Stomach (tissue), 9 donors: ENCODE results near the gene RGS17. TPM values are rescaled to one million over a fixed set of nuclear protein-coding genes. Genes with fewer than 3 reads are reported as not detected.

Source experiments
- DNase-seq, 2 donors: peaks; one replicate each; pipeline versions ENCODE4 v3.0.0 to v3.0.0-alpha.2; 2013 to 2019
- H3K27ac ChIP-seq, 5 donors: fragments of 200-600 bp in 4 of 5; sonication (generic) in 4 of 5; one replicate each; pipeline ENCODE4 v1.5.1; 2013 to 2019; ENCODE audit warnings: mild to moderate bottlenecking in 1 of 5, moderate library complexity in 1 of 5
- H3K27me3 ChIP-seq, 3 donors: fragments of 200-600 bp; sonication (generic); one replicate each; pipeline ENCODE4 v1.5.1; 2017 to 2019; ENCODE audit warnings: mixed run types in 1 of 3
- H3K36me3 ChIP-seq, 4 donors: fragments of 200-600 bp; sonication (generic); 1 replicate in 3 of 4; 2 replicates in 1 of 4; pipeline ENCODE4 v1.5.1; 2016 to 2019
- H3K4me1 ChIP-seq, 4 donors: fragments of 200-600 bp; sonication (generic); one replicate each; pipeline ENCODE4 v1.5.1; 2016 to 2019
- H3K4me3 ChIP-seq, 4 donors: fragments of 200-600 bp; sonication (generic) in 3 of 4; one replicate each; pipeline ENCODE4 v1.5.1; 2016 to 2019; ENCODE audit warnings: mild to moderate bottlenecking in 1 of 4
- H3K9me3 ChIP-seq, 4 donors: fragments of 200-600 bp; sonication (generic); one replicate each; pipeline ENCODE4 v1.5.1; 2016 to 2019
- EP300 ChIP-seq: sonication (generic); formaldehyde crosslinking; IDR thresholded peaks from one replicate; pipeline ENCODE4 v1.6.1; 2017; ENCODE audit warnings: antibody characterized with exemption
- POLR2A ChIP-seq, 4 donors: fragments of 450-650 bp; IDR thresholded peaks; one replicate each; pipeline ENCODE4 v1.6.1; 2016; ENCODE audit warnings: antibody characterized with exemption in 4 of 4, control low read depth in 2 of 4, mild to moderate bottlenecking in 1 of 4, moderate library complexity in 1 of 4
- POLR2AphosphoS5 ChIP-seq, 3 donors: sonication (generic); formaldehyde crosslinking; IDR thresholded peaks; one replicate each; pipeline ENCODE4 v1.6.1; 2016; ENCODE audit warnings: antibody characterized with exemption in 3 of 3
- WGBS, 5 donors: extraction: QIAGEN DNeasy Blood & Tissue Kit in 3 of 5; methylation state at CpG; one replicate each; pipeline versions ENCODE4 v1.1.5 to v1.1.7; 2013 to 2018; 5-methylcytosine and 5-hydroxymethylcytosine counted together
- intact Hi-C: fragments of 100-400 bp; cut with DNase I; formaldehyde crosslinking; loops from one replicate; pipeline ENCODE4 v1.15.1; 2023; ENCODE audit warnings: low total_unique reads
- polyA plus RNA-seq, 3 donors: library from polyadenylated mRNA; stranded (reverse); fragments of 200-250 nt; gene quantifications; one replicate each; pipeline ENCODE4 v1.2.3, GENCODE V29; 2013
- total RNA-seq, 5 donors: library from RNA; depleted of rRNA; stranded (reverse); fragments of >200 nt; gene quantifications; one replicate each; pipeline versions ENCODE4 v1.1.0 to v1.2.3, GENCODE V29; 2014 to 2016
- TF ChIP-seq, protein P1 (sequence below), 7 experiments: fragments of 450-650 bp in 4 of 7; fragments of 200-600 bp in 3 of 7; sonication (generic) in 3 of 7; IDR thresholded peaks; one replicate each; pipeline ENCODE4 v1.5.1; 2016 to 2019; ENCODE audit warnings: antibody characterized with exemption in 7 of 7, control low read depth in 2 of 7, mild to moderate bottlenecking in 1 of 7
- donor health status: healthy with polysubstance abuse.
- donor health status: Bipolar disorder and iron deficiency.
- donor health status: healthy.

RGS17 gene
- total and polyA plus RNA-seq, 8 donors, result 0.33 to 2.8 (median 1.7) TPM; not detected in 1

DNA sequence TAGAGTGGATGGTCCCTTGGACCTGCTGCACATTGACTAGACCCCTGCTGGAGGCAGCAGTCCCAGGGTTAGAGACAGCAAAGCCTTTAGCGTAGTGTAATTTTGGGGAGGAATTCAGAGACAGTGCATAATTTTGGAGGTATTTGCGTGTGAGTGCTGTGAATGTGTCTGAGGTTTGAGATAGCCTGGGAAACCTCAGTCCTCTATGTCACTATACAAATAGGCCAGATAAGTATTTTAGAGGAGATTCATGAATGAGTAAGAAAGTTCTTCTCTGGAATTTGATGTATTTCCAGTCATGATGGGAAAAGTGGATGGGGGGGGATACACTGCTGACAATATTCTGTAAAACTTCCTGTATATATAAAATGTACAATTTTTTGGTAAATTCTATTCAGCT, 102.8 kb downstream of the RGS17 start:
- no peaks in the 10 kb centered on the region for H3K36me3 ChIP-seq
- H3K4me1 ChIP-seq, result peaks cover 0 to 18% (median 5%) of the 10 kb centered on the region in 4 donors
- intact Hi-C loops, result loop anchor here (10.0 kb wide), 1 partner anchor 163 kb away; no protein-coding TSS in a partner anchor
- 76 to 87% (median 84%) methylated on average over 2 of the region's 2 CpGs for WGBS, 5 donors
- H3K27me3 ChIP-seq, result no peaks in the 10 kb centered on the region
- no peak for TF ChIP-seq EP300
- no peak for TF ChIP-seq POLR2A (IDR thresholded peaks at IDR 0.05)
- no peak for TF ChIP-seq POLR2AphosphoS5 (IDR thresholded peaks at IDR 0.05)
- TF ChIP-seq, protein P1, sequence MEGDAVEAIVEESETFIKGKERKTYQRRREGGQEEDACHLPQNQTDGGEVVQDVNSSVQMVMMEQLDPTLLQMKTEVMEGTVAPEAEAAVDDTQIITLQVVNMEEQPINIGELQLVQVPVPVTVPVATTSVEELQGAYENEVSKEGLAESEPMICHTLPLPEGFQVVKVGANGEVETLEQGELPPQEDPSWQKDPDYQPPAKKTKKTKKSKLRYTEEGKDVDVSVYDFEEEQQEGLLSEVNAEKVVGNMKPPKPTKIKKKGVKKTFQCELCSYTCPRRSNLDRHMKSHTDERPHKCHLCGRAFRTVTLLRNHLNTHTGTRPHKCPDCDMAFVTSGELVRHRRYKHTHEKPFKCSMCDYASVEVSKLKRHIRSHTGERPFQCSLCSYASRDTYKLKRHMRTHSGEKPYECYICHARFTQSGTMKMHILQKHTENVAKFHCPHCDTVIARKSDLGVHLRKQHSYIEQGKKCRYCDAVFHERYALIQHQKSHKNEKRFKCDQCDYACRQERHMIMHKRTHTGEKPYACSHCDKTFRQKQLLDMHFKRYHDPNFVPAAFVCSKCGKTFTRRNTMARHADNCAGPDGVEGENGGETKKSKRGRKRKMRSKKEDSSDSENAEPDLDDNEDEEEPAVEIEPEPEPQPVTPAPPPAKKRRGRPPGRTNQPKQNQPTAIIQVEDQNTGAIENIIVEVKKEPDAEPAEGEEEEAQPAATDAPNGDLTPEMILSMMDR (IDR thresholded peaks at IDR 0.05), result no peak
- H3K27ac ChIP-seq, result no peak overlapping the region
- H3K4me3 ChIP-seq, result no peak overlapping the region
- DNase-seq, result no peak
- no peaks in the 10 kb centered on the region for H3K9me3 ChIP-seq

DNA sequence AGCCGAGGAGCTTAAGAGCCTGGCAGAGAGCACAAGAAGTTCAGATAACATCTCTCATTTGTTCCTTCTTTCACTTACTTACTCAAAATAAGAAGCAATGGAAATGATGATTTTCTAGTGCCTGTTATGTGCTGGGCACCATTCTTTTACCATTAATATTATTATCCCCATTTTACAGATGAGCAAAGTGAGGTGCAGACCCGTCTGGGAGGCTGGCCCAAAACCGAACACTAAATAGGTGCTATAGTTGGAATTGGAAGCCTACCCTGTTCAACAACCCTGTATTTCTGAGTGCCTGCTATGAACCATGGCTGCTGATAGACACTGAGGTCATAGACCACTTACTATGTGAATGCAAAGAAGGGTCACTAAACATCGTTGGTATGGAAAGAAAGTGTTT, 103.6 kb downstream of the RGS17 start:
- WGBS, 5 donors, result 76 to 89% (median 82%) methylated on average over 4 of the region's 4 CpGs
- Histone ChIP-seq H3K36me3 (no peaks in the 10 kb centered on the region), H3K9me3 (no peaks in the 10 kb centered on the region), H3K27ac (no peak overlapping the region), H3K4me1 (peaks cover 0 to 18% (median 5%) of the 10 kb centered on the region in 4 donors), H3K4me3 (no peak overlapping the region), H3K27me3 (no peaks in the 10 kb centered on the region)
- TF ChIP-seq, protein P1 (IDR thresholded peaks at IDR 0.05), result no peak
- TF ChIP-seq POLR2A (IDR thresholded peaks at IDR 0.05) (no peak), POLR2AphosphoS5 (IDR thresholded peaks at IDR 0.05) (no peak), EP300 (no peak)
- no peak for DNase-seq
- intact Hi-C loops, result loop anchor here (10.0 kb wide), 1 partner anchor 163 kb away; no protein-coding TSS in a partner anchor

DNA sequence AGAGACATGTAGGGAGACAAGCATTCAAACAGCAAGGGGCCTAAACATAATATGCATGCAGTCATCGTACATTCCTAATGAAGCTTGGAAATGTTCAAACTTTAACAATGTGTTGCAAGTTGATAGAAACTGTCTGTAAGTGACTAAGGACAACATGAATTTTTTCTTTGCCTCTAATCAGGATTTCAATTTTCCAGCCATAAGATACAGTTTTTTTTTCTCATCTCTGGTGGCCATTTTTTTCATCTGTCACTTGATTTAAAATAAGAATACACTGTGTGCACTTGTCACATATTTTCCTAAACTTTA, 106.4 kb downstream of the RGS17 start:
- H3K27me3 ChIP-seq, result no peaks in the 10 kb centered on the region
- WGBS, 5 donors, result 0 to 20% (median 16%) methylated on average over 1 of the region's 1 CpG
- intact Hi-C loops, result loop anchor here (10.0 kb wide), 1 partner anchor 160 kb away; no protein-coding TSS in a partner anchor
- no peaks in the 10 kb centered on the region for H3K36me3 ChIP-seq
- H3K9me3 ChIP-seq, result no peaks in the 10 kb centered on the region
- H3K4me1 ChIP-seq, result peaks cover 0 to 7% (median 0%) of the 10 kb centered on the region in 4 donors
- TF ChIP-seq EP300, result no peak
- TF ChIP-seq, protein P1 (IDR thresholded peaks at IDR 0.05), result peak in 2 of 7 experiments; percentile 1 to 22
- no peak for TF ChIP-seq POLR2A (IDR thresholded peaks at IDR 0.05)
- no peak for TF ChIP-seq POLR2AphosphoS5 (IDR thresholded peaks at IDR 0.05)
- no peak for DNase-seq
- no peak overlapping the region for H3K4me3 ChIP-seq
- H3K27ac ChIP-seq, result no peak overlapping the region

DNA sequence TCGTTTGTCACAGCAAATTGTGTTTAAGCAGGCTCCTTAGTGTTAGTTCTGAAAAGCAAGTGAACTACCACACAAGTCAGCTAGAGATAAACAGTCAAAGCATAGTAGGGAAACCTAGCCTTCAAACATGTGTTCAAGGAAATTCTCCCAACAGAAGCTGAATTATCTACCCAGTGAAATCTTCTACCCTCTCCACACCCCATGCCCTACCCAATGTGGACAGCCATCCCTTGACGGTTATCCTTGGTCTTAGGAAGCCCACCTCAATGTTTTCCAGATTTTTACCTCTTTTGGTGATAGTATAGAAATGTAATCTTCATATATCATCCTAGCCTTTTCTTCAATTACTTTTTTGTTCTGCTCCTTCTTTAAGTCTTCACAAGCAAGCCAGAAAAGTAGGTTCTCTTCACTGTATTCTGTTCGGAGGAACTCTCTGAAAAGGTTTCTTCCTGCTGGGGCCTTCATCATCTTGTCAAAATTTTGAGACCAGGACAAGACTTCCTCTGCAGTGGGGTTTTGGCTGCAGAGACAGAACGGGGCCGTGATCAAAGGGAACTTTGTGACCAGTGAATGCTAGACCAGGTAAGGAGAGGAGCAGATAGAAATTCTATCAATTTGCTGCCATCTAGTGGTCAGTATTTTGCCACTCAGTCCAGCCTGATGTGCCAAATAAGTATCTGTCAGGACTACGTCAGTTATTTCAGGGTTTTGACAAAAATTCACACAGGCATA, 106.9 kb downstream of the RGS17 start:
- Histone ChIP-seq H3K4me1 (peaks cover 0 to 7% (median 0%) of the 10 kb centered on the region in 4 donors), H3K36me3 (no peaks in the 10 kb centered on the region), H3K27me3 (no peaks in the 10 kb centered on the region), H3K27ac (no peak overlapping the region), H3K4me3 (no peak overlapping the region), H3K9me3 (no peaks in the 10 kb centered on the region)
- peak; percentile 25 to 78 for DNase-seq
- intact Hi-C loops, result loop anchor here (10.0 kb wide), 1 partner anchor 159 kb away; no protein-coding TSS in a partner anchor
- WGBS, 5 donors, result 38 to 43% (median 40%) methylated on average over 6 of the region's 6 CpGs
- TF ChIP-seq POLR2AphosphoS5 (IDR thresholded peaks at IDR 0.05) (no peak), POLR2A (IDR thresholded peaks at IDR 0.05) (no peak)
- TF ChIP-seq, protein P1 (IDR thresholded peaks at IDR 0.05), result peak in 5 of 7 experiments; percentile 51 to 83 (median 62)
